Activated CD4-positive, CD25-positive, alpha-beta regulatory T cell treated with anti-CD3 and anti-CD28 coated beads, Interleukin-2, amount 50 U/mL, for 72 hours (primary cell): ENCODE data around the gene CTDSP1.
A peak's percentile ranks its signal among the peaks of the same experiment; 100 is the strongest.

Experiments used
- DNase-seq: peaks from one replicate; pipeline ENCODE4 v3.0.0; 2021

CTDSP1 gene

GRCh38 chr2:218383892-218384519, 15.7 kb upstream of the CTDSP1 start:
- no peak for DNase-seq

- no peak for DNase-seq
Observed at GRCh38 chr2:218384975-218385374, 14.7 kb upstream of the CTDSP1 start.

GRCh38 chr2:218386505-218387368, 12.9 kb upstream of the CTDSP1 start:
- no peak for DNase-seq

- DNase-seq: no peak
Observed at GRCh38 chr2:218387369-218388194, 12.1 kb upstream of the CTDSP1 start.

GRCh38 chr2:218389333-218390150, 10.1 kb upstream of the CTDSP1 start:
- DNase-seq: no peak

- no peak for DNase-seq
Observed at GRCh38 chr2:218391202-218391601, 8.5 kb upstream of the CTDSP1 start.

- no peak for DNase-seq
Observed at GRCh38 chr2:218392459-218392858, 7.2 kb upstream of the CTDSP1 start.

- no peak for DNase-seq
Observed at GRCh38 chr2:218392891-218393462, 6.7 kb upstream of the CTDSP1 start.

- DNase-seq: no peak
Observed at GRCh38 chr2:218393750-218394290, 5.8 kb upstream of the CTDSP1 start.

GRCh38 chr2:218394298-218395089, 5.2 kb upstream of the CTDSP1 start:
- no peak for DNase-seq

- DNase-seq: no peak
Observed at GRCh38 chr2:218395090-218395444, 4.6 kb upstream of the CTDSP1 start.

- no peak for DNase-seq
Observed at GRCh38 chr2:218395456-218395825, 4.2 kb upstream of the CTDSP1 start.

GRCh38 chr2:218395826-218396687, 3.6 kb upstream of the CTDSP1 start:
- DNase-seq: peak; percentile 92

- peak; percentile 61 for DNase-seq
Observed at GRCh38 chr2:218396688-218397462, 2.8 kb upstream of the CTDSP1 start.

GRCh38 chr2:218397463-218397819, 2.2 kb upstream of the CTDSP1 start:
- DNase-seq: no peak

- peak; percentile 61 for DNase-seq
Observed at GRCh38 chr2:218397820-218398436, 1.7 kb upstream of the CTDSP1 start.

- peak; percentile 73 for DNase-seq
Observed at GRCh38 chr2:218398437-218399390, 954 bp upstream of the CTDSP1 start.
